GM18526 (cell line): ENCODE measurements around the gene REG3A.

Experiments used
- POLR2A ChIP-seq: IDR thresholded peaks from 3 replicates; pipeline ENCODE4 v1.6.1; 2011; ENCODE audit not compliant: insufficient read length; ENCODE audit errors: extremely low read depth

The REG3A gene

DNA sequence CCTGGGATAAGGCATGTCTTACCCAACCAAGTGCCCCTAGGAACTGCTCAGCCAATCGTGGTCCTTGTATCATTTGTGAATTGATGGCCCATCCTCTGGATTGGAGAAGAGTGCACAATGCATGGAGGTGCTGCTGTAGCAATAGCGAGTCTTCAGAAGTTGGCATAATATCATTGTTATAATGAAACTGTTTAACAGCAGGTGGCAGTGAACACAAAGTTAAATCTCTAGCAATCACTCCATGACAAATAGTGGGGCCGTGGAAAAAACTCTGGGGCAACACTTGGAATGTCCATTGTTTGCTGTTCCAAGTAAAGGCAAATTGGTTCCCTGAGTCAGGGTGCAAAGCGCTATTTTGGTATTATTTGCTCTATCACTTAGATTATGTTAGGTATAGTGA lies 27.9 kb downstream of the REG3A start:
- TF ChIP-seq POLR2A: no peak

DNA sequence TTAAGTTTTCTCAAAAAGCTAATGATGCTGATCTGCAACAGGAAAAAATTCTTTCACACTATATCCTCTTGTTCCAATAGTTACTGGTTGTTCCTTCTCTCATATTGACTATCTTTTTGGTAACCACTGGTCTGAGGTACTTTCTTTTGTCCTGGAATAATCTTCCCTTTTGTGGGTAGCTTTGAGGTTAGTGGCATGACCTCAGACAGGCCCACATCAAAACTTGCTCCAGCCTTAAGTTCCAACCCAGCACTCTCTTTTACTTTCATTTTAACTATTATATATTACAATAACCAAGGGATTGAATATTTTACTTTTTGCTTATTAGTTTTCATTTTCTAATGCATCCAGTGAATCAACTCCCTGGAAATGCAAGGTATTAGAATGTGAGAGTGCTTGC lies 29.7 kb downstream of the REG3A start:
- no peak for TF ChIP-seq POLR2A

DNA sequence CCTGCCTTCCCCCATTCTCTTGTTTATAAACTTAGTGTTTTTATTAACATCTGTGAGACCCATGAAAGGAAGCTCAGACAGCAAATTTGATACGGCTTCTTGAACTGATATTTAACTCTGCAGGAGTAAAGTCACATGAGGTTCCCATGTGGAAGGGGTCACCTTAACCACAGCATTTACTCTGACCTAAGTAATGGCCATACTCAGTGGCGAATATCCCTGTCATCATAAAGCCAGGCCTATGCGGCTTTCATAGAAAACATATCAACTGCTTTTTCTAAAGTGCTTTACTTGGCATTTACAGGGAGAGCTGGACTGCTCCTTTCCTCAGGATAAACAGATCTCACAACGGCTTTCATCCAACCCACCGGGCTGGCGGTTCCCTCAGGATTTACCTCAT lies 30.3 kb downstream of the REG3A start:
- TF ChIP-seq POLR2A: no peak

DNA sequence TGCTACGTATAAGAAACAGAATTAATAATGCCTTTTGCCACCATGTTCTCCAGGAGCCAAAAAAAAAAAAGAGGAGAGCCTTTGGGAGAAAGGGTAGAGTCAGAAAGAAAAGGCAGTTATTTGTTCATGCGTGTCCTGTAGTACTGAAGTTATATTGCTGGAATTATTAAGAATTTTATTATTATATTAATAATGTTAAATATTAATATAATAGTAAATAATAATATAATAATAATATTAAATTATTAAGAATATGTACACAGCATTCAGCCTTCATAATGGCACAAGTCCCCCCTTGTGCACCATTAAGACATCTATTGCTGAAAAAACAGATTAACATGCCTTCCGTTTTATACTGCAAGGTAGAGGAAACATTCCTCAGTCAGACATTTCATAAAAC lies 31.1 kb downstream of the REG3A start:
- TF ChIP-seq POLR2A: no peak

DNA sequence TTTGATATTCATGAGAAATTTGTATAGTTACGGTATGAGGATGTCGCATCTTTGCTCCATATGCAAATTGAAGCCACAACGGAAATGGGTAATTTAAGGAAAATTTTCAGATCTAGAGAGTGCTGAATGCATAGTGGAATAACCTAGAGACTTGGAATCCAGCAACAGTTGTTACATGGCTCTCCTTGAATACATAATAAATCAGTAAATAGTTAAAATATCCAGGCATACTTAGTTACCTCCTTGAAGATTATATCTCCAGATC lies 33.9 kb downstream of the REG3A start:
- no peak for TF ChIP-seq POLR2A

DNA sequence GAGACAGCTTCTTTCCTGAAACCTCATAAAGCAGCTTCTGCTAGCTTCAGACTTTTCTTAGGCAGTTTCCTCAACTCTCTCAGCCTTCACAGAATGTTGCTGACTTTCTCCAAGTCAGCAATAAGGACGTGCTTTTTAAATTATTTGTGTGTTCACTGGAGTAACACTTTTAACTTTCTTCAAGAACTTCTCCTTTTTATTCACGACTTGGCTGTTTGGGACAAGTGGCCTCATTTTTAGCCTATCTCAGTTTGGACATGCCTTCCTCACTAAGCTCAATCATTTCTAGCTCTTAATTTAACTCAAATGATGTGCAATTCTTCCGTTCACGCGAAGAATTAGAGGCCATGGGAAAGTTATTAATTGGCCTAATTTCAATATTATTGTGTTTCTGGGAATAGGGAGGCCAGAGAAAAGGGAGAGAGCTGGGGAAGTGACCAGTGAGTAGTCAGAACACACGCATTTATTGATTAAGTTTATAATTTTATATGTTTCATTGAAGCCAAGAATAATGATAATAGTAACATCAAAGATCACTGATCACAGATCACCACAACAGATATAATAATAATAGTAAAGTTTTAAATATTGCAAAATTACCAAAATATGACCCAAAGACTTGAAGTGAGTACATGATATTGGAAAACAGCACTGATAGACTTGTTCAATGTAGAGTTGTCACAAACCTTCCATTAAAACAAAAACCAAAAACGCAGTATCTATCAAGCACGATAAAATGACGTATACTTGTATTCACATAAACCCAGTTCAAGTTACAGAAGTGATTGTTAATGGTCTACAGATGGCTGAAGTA lies 34.4 kb downstream of the REG3A start:
- TF ChIP-seq POLR2A: no peak

DNA sequence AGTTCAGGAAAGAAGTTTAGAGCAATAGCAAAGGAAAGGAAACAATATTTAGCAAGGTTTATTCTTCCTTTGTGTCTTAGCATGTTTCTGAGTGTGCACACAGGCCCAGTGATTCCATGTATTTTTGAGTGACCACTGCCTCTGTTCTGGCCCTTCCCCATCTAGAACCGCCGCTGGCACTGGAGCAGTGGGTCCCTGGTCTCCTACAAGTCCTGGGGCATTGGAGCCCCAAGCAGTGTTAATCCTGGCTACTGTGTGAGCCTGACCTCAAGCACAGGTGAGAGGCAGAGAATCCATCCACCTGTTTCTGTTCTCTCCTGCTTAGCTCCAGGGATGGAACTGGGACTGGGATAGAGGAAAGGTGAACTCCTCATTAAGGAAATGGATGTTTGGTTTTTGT lies 36.9 kb downstream of the REG3A start:
- no peak for TF ChIP-seq POLR2A

DNA sequence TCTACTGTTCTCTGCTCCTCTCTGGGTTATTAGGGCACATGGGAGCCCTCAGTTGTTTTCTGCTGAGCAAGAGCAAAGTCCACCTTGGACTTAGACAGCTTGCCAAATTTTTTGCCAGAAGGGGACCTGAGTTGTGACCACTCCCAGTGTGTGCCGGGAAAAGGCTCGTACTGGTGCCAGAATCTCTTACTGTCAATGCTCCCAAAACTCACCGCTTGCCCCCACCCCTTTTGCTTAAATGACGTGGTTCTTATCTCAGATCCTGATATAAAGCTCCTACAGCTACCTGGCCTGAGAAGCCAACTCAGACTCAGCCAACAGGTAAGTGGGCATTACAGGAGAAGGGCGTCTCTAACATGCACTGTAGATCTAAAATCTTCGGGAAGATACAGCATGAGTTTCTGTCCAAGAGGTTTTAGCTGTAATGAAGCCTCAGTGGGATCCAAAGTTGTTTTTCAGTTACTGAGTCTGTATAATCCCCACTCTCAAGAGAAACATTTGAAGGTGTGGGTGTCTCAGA lies 39.3 kb downstream of the REG3A start, which contains the start of gene REG1A:
TSS of gene REG1A (plus strand) at position 295 of the 520 bp plus-strand sequence. CDS start 374 bp downstream, outside the sequence.
- TF ChIP-seq POLR2A: no peak

DNA sequence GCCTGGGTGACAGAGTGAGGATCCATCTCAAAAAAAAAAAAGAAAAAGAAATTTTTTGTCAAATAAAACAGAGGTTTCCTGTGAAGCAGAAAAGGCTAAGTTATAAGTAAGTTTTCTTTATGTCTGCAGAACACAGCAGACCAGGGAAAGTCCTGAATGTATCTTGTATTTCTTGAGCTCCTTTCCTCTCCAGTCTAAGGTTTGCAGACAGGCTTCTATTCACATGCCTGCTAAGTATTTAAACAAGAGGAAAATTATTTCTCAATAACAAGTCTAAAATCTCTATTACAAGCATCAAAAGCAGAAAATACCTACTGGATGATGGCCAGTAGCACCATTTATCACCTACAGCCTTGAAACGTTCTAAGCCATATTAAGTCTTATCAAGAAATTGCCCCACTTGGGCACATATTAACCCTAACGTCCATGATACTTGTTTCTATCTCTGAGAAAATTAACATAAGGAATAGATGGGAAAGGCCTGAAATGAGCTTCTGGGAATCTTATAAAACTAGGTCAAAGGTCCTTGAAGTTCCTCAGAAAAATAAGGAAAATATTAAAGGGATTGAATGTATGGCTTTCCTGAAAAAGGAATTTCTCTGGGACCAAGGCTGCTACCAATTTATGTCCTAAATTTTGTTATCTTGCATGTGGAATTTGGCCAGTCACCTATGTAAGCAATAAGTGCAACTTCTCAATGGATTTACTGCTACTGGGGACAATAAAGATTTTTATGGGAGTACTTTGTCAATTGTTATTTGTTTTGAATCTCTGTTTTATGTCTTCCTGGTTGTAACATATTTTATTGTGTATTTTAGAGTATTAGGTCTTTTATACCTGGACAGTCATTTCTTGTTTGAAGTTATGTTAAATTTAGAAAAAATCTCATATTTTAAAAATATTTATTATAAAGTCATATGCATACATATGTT lies 42.3 kb downstream of the REG3A start:
- no peak for TF ChIP-seq POLR2A

DNA sequence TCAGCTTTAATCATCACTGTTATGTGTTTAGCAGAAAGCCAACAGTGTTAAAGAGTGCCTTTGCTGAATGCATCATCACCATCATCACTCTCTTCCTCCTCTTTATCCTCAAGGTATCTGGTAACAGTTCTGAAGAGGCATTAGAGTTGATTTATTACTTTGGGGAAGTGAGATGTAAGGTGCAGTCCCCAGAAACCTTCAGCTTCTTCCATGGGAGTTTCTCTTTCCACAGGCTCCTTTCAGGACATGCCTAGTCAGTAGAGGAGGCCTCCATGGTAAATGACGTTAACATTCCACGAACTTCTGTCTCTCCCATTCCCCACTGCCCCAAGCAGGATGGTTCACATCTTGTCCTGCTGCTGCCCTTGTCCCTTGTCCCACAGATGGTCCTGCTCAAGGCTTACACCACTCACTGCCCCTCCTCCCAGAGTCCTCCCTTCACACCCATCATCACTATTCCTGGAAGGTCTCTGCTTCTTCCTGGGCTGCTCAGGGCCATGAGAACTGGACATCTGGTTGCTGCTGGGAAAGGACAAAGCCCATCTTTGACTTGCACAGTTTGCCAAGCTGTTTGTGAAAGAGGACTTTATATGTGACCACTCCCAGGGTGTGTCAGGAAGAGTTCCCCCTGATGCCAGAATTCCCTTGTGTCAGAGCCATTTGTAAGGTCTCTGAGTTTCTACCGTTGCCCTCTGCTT lies 44.6 kb downstream of the REG3A start:
- TF ChIP-seq POLR2A: no peak

DNA sequence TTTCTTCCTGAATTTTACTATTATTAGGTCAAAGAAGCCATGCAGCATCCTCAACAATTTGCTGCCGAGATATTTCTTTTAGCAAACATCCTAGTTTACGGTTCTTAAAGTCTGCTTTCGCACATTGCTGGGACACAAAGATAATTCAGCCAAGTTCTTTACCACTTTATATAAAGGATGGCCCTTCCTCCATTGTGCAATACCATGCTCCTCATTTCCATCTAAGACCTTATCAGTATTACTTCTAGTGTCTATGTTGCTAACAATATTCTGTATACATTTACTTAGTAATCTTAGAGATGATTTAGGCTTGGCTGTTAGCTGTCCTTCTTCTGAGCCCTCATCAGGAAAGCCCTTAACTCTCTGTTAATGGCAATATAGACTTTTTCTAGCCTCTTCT lies 47.3 kb downstream of the REG3A start:
- no peak for TF ChIP-seq POLR2A
